Type B pancreatic cell (in vitro differentiated cells): ENCODE data around the gene NEK7. TPM values are rescaled to one million over a fixed set of nuclear protein-coding genes. Genes with fewer than 3 reads are reported as not detected.

Source experiments
- DNase-seq: peaks from one replicate; pipeline ENCODE4 v3.0.0; 2021; ENCODE audit warnings: mixed read lengths; ENCODE audit not compliant: unreplicated experiment; ENCODE audit errors: extremely low spot score
- H3K27ac Mint-ChIP-seq: 2 replicates; pipeline ENCODE4 v1.8.0; 2021; ENCODE audit warnings: mild to moderate bottlenecking, mixed read lengths
- H3K27me3 Mint-ChIP-seq: 2 replicates; pipeline ENCODE4 v1.8.0; 2021; ENCODE audit warnings: mixed read lengths
- H3K36me3 Mint-ChIP-seq: 2 replicates; pipeline ENCODE4 v1.8.0; 2021; ENCODE audit warnings: mixed read lengths
- H3K4me1 Mint-ChIP-seq: one replicate; pipeline ENCODE4 v1.8.0; 2021; ENCODE audit warnings: mixed read lengths; ENCODE audit not compliant: unreplicated experiment
- H3K4me3 Mint-ChIP-seq: 2 replicates; pipeline ENCODE4 v1.8.0; 2021; ENCODE audit warnings: mild to moderate bottlenecking, mixed read lengths
- H3K9me3 Mint-ChIP-seq: 2 replicates; pipeline ENCODE4 v1.8.0; 2021; ENCODE audit warnings: mixed read lengths
- long read RNA-seq: library from polyadenylated mRNA; unstranded; transcript quantifications from one replicate; pipeline ENCODE4 v2.0.0, GENCODE V29; 2020
- total RNA-seq: library from RNA; stranded (reverse); gene quantifications from 2 replicates; pipeline ENCODE4 v1.2.1, GENCODE V29; 2021; ENCODE audit warnings: low replicate concordance
- TF ChIP-seq, protein P1 (sequence below): fragments of 200-600 bp; sonication (generic); conservative IDR thresholded peaks from 2 replicates; pipeline ENCODE4 v1.5.0; 2021; ENCODE audit warnings: antibody characterized with exemption, mild to moderate bottlenecking

Gene NEK7
- total RNA-seq, result 35.1 and 42.5 TPM in 2 replicates
- long read RNA-seq, partial matches to known transcripts, result 11 of 17 reads
- long read RNA-seq, other reads (novel, unspliced or antisense), result 6 of 17 reads

DNA sequence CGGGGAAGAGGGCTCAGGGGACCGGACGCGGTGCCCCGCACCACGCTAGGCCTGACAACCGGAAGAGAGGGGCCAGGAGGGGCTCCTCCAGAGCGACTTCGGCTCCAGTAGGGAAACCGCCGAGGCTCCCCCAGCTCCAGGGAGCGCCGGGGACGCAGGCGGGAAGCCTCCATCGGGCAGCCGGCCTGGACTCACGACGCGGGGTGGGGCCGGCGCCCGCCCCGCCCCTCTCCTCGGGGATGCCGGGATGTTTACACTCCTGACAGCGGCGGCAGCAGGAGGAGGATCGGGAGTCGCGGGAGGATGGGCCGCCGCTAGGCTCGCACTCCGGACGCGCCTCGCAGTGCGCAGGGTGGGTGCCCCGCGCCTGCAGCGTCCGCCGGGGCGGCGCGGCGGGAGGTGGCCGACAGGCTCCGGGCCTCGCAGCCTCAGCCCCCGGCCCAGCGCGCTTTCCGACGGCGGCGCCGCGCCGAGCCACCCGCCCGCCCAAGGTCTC is at the start of gene NEK7:
Gene NEK7 (plus strand): TSS at position 254 of the 496 bp plus-strand sequence. CDS start 75,583 bp downstream, outside the sequence.
- Mint-ChIP-seq H3K9me3 (no peaks in the 10 kb centered on the region), H3K27ac (peak within 1 kb of the TSS; percentile 98), H3K4me3 (peak within 1 kb of the TSS; percentile 98), H3K27me3 (no peaks in the 10 kb centered on the region), H3K36me3 (no peaks in the 10 kb centered on the region), H3K4me1 (peaks cover 31% of the 10 kb centered on the region)
- TF ChIP-seq, protein P1, sequence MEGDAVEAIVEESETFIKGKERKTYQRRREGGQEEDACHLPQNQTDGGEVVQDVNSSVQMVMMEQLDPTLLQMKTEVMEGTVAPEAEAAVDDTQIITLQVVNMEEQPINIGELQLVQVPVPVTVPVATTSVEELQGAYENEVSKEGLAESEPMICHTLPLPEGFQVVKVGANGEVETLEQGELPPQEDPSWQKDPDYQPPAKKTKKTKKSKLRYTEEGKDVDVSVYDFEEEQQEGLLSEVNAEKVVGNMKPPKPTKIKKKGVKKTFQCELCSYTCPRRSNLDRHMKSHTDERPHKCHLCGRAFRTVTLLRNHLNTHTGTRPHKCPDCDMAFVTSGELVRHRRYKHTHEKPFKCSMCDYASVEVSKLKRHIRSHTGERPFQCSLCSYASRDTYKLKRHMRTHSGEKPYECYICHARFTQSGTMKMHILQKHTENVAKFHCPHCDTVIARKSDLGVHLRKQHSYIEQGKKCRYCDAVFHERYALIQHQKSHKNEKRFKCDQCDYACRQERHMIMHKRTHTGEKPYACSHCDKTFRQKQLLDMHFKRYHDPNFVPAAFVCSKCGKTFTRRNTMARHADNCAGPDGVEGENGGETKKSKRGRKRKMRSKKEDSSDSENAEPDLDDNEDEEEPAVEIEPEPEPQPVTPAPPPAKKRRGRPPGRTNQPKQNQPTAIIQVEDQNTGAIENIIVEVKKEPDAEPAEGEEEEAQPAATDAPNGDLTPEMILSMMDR, result no peak
- DNase-seq, result peak; percentile 83

DNA sequence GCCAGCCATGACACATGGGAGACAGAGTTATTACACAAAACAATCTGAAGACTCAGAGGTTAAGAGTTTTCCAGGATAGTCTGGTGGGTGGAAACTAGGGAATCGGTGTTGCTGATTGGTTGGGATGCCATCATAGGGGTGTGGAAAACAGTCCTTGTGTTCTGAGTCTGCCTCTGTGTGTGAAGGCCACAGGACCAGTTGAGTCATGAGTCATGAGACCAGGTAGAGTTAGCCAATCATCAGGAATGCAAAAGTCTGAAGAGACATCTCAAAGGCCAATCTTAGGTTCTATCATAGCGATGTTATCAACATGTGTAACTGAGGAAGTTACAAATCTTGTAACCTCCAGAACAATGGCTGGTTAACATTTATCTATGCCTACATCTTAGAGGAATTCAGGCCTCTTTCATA is 49.7 kb upstream of the NEK7 start:
- Mint-ChIP-seq H3K9me3 (no peaks in the 10 kb centered on the region), H3K4me1 (no peaks in the 10 kb centered on the region), H3K27me3 (no peaks in the 10 kb centered on the region), H3K27ac (no peak overlapping the region), H3K4me3 (no peak overlapping the region), H3K36me3 (no peaks in the 10 kb centered on the region)
- no peak for DNase-seq
- TF ChIP-seq, protein P1, result no peak

DNA sequence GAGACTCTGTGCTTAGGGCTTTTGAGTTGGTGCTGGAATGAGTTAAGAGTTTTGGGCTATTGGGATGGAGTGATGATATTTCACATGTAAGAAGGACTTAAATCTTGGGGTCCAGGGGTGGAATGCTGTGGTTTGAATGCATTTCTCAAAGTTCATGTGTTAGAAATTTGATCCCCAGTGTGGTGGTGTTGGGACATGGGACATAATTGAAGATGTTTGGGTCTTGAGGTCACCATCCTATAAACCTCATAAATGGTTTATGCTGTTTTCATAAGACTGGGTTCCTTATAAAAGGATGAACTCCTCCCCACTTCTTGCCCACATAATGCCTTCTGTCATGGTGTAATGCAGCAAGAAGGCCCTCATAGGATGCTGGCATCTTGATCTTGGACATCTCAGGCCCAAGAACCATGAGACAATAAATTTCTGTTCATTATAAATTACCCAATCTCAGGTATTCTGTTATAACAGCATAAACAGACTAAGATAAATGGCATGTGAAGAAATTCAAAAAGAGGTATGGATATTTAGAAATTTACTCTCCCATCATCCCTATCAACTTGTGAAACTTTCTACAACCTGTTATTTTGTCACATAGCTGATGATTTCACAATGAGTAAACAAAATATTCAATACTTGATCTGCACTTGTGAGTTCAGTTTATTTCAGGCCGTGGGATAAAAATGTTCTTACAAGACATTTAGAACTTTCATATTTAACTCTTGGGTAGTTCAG is 48.0 kb upstream of the NEK7 start:
- H3K27ac Mint-ChIP-seq, result no peak overlapping the region
- TF ChIP-seq, protein P1, result no peak
- H3K4me1 Mint-ChIP-seq, result no peaks in the 10 kb centered on the region
- no peaks in the 10 kb centered on the region for H3K9me3 Mint-ChIP-seq
- no peaks in the 10 kb centered on the region for H3K27me3 Mint-ChIP-seq
- H3K4me3 Mint-ChIP-seq, result no peak overlapping the region
- H3K36me3 Mint-ChIP-seq, result no peaks in the 10 kb centered on the region
- DNase-seq, result no peak

DNA sequence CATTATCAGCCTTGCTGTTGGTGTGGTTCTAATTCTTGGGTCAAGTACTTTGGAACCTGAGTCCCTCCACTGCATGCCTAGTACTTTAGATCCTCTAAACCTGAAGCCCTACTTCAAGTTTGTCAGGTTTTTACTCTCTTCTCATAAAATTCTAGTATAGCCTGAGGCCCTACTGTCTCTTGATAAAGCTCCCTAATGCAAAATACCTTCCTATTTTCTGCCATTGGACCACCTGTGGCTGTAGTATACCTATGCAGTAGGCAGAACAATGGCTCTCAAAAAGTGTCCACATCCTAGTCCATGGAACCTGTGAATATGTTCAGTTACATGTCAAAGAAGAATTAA is 47.5 kb upstream of the NEK7 start:
- no peaks in the 10 kb centered on the region for H3K36me3 Mint-ChIP-seq
- TF ChIP-seq, protein P1, result no peak
- H3K27ac Mint-ChIP-seq, result no peak overlapping the region
- no peaks in the 10 kb centered on the region for H3K9me3 Mint-ChIP-seq
- H3K27me3 Mint-ChIP-seq, result no peaks in the 10 kb centered on the region
- DNase-seq, result no peak
- no peak overlapping the region for H3K4me3 Mint-ChIP-seq
- no peaks in the 10 kb centered on the region for H3K4me1 Mint-ChIP-seq

DNA sequence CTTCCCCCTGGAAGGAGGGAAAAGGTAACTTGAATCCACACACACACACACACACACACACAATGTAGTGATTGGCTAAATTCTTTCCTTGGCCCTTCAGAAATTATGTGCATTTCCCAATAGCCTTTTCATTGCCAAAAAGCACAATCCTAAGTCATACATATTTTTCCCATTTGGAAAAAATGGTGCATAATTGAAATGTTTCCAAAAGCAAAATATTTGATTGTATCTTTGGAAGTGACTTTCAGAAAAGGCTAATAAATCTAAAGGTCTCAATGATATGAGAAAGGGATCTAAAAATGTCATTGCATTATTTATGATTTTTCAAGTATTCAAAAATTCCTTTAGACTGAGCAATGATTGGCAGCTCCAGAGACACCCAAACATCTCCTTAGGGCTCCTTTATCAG is 43.5 kb upstream of the NEK7 start:
- H3K4me1 Mint-ChIP-seq, result no peaks in the 10 kb centered on the region
- H3K9me3 Mint-ChIP-seq, result no peaks in the 10 kb centered on the region
- DNase-seq, result no peak
- H3K36me3 Mint-ChIP-seq, result no peaks in the 10 kb centered on the region
- TF ChIP-seq, protein P1, result no peak
- no peaks in the 10 kb centered on the region for H3K27me3 Mint-ChIP-seq
- H3K4me3 Mint-ChIP-seq, result no peak overlapping the region
- H3K27ac Mint-ChIP-seq, result no peak overlapping the region
